ENCODE measurements around the gene LYRM4.
A peak's percentile ranks its signal among the peaks of the same experiment; 100 is the strongest.

Gene LYRM4

DNA sequence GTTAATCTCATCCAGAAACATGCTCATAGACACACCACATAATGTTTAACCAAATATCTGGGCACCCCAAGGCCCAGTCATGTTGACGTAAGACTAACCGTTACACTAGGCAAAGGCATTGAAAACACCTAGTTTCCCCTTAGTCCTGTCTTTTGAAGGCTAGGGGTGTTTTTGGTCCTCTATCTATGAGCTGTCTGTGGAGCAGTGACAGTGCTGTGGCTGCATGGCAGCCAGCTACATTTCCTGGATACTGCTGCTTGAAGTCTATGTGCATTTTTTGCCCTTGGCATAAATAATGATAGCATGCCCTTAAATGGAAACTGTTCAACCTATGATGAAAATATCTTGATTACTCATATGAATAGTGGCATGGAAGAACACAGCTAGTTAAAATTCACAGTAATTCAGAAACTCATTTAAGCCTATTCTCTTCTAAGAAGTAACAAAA is 19.2 kb upstream of the LYRM4 start:
- DNase-seq: no peak

DNA sequence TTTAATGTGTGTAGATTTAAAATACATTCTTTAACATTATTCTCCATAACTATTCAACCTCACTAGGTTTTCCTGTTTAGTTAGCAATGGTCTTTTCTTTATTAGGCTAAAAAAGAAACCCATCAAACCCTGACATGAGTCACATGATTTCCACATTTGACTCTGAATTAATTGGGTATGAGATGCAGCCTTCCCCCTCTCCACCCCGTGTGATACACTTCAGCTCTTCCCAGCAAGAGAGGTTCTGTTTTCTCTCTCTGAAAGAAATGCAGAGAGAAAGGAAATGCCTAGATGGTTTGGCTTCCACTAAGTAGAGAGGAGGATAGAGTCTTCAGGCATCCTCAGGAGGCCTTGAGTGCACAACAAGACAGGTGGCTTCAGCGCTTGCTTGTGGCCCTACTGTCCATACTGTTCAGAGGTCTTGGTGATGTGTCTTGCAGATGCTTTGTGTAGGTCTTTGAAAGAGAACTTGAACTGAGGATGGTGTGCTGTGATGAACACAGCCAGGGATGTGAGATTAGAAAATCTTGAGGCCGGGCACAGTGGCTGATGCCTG is 17.9 kb upstream of the LYRM4 start:
- no peak for DNase-seq

DNA sequence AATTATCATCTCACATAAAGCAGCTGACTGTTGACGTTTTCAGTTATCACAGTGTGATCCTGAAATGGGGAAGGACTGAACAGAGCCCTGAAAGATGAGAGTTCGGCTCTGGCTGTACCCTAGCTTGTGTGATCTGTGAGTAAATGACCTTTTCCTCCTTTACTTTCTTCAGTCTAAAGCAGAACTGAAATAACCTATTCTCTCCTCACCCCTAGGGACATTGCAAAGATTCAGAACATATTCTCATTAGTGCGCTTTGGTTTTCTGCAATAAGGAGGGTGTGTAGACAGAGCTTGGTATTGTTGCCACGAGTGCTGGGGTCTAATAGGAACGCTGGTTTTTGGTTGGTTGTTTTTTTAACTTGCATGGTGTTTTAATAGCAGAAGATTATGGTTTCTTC is 17.3 kb upstream of the LYRM4 start:
- DNase-seq: no peak

DNA sequence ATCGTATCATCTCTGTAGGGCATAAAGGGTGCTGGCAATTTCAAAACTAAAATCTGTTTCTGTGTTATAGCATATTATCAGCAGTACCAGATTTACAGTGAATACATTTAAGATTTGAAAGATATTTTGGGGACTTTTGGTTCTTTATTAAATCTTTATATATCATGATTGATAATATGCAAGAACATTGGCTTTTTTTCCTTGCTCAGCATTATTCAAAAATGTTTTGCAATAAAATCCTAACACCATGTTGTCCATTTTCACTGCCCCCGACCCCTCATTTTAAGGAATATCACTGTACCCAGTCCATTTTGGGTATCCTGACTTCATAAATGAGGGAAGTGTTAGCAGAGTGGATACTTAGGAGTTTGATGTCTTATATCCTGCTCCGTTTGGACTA is 16.8 kb upstream of the LYRM4 start:
- no peak for DNase-seq

DNA sequence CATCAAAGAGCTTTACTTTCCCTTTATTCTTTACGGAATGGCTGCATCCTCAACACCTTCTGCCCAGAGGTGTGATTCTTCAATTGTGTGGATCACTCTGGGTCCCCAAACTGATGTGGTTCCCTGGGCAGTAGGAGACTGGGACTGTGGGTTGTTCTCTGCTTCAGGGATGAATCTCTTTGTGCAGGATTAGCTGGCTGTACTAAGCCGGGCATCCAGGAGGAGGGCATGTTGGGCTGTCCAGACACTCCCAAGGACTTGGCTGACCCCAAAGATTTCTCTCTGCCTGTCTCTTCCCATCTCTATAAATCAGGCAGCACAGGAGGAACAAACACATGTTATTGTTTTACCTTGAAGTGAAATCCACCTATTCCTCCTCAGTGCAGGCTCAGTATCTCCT is 15.8 kb upstream of the LYRM4 start:
- DNase-seq: no peak

DNA sequence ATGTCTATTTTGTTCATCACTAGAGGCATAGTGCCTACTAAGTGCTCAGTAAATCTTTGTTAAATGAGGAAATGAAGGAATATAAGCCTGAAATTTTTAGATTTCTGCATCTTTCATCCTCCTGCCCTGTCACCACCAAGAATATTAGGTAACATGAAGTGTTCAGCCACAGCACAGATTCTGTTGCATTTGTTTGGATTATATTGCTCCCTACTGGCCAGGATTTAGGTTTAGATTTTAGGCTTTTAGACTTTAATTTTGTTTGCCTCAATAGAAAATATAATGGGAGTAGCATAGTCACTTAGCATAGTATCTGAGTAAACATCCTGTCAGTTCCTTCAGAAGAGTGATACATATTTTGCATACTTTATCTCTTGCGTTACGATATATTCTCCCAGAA is 14.7 kb upstream of the LYRM4 start:
- DNase-seq: no peak

DNA sequence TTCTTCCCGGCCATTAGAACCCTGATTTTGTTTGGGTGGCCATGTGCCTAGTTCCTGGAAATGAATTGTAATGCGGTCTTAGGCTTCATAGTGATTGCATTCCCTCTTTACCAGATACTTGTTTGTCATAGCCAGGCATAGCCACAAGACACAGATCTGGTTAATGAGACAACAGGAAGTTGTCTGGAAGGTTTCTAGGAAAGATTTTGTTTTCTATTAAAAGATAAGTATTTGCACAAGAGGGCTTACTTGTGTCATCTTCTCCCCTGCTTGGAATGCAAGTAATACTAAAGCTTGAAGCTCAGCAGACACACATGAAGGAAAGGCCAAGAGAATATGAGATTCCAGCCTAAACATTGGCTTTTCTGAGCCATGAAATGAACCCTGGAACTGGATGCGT is 13.5 kb upstream of the LYRM4 start:
- no peak for DNase-seq

DNA sequence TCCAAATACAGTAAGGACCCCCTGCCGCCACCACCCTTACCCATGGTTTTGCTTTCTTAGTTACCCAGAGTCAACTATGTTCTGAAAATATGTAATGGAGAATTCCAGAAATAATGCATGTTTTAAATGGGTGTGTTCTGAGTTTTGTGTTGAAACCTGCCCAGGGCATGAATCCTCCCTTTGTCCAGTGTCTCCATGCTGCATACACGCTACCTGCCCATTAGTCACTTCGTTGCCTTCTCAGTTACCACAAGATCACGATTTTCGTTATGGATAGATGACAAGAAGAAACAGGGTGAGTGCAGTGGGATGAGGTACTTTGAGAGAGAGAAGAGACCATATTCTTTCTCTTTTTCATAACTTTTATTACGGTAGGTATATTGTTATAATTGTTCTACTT is 11.2 kb upstream of the LYRM4 start:
- no peak for DNase-seq

DNA sequence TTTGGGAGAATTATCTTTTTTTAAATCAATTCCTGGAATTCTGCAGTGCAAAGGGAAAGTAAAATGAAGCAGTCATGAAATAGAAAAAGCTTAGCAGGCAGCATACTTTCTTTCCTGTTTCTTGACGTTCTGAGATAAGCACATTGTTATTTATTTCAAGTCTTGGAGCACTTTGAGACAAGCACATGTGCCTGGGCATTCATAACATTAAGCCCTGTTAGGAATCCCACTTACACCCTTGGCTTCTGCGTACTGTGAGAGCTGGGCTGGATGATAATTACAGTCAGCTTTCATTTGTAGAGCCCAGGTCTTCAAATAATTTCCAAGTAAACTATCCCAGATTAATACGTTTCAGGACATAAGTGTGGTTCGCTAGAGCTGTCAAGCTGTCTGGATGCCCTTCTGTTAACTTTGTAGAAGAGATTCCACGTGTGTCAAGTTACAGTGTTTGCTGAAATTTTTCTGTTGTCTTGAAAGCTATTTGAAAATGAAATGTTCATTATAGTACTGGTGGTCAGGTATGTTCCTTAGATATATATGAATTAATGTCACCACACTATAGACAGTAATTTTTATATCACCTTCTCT is 9.4 kb upstream of the LYRM4 start:
- no peak for DNase-seq

DNA sequence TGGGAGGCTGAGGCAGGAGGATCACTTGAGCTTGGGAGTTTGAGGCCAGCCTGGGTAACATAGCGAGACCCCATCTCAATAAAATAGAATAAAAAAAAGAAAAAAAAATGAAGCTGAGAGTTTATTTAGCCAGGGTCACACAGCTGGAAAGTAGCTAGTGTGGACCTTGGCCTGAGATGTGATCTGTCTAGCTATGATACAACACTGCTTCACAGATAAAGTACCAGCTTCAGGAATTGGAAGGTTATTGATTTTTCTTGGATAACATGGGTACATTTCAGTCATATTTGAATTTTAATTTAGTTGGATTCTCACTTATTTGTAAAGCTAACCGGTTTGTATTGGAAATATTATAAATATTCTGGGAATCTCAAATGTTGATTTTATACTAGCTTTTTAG is 5.7 kb upstream of the LYRM4 start:
- DNase-seq: no peak

DNA sequence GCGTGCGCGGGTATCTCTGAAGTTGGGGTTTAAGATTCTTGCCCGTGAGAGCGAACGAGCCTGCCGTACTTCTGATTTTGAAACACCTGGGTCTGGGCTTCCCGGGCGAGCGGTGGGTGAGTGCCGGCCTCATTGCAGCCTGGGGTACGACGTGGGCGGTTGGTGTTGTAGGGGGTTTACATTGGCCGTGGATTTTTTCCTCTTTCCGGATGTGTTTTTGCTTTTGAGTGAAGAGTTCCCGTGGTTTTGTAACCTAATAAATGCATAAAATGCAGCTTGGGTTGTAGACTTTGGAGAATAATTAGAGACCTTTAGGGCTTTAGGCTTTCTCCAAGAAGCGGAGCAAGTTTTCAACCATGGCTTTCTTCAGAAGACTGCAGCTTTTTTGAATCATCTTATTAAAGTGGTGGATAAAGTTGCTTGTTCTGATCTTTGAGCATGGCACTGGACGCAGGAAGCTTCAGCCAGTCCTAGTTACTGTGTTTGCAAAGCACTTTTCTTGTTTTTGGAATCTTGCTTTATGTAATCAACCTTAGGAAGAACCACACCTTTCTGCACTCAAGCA is 877 bp upstream of the LYRM4 start:
- DNase-seq: no peak

DNA sequence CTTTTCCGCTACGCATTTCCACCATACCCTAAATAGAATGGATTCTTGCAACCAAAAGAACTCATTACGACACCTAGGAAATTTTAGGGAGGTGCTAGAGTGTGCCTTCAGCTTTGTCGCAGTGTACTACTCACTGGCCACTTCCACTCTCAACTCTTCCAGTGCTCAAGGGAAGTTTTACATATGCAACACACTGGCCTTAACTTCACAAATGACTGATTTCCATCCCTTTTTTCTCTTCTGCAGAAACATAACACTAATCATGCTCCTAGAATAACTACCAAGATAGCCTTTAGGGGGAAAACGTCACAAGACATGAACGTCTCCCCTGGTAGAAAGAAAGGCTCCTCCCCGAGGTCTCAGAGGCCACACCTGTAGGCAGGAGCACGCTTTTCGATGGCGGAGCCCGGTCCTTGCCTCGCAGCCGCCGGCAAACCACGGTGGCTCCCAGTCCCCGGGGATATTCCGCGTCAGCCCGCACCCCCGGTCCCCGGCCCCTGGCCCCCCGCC is 584 bp downstream of the LYRM4 start:
- peak; percentile 83 for DNase-seq

DNA sequence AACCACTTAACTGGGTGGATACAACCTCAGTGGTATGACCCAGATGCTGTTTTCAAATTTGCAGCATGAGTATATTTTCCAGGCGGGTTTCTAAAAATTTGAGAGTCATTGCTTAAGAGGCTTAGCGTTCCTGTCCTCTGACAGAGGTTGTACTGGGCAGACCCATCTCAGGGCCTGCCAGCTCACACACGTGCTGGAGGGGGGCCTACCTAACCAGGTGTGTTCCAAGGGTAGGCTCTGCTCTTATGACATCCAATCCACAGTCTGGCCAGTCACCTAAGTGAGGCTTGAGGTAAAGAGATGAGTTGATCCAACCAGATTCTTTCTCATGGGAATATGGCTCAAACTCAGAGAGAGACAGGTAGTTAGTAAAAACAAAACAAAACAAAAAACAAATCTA is 1.3 kb downstream of the LYRM4 start:
- no peak for DNase-seq

DNA sequence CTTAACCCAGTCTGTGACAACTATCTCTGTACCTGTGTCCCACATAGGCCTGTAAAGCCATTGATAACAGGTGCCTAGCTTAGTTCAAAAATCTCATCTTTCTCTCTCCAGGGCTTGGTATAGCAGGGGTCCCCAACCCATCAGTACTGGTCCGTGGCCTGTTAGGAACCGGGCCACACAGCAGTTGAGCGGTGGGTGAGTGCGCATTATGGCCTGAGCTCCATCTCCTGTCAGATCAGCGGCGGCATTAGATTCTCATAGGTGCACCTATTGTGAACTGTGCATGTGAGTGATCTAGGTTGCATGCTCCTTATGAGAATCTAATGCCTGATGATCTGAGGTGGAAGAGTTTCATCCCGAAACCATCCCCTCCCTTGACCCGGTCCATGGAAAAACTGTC is 3.4 kb downstream of the LYRM4 start:
- no peak for DNase-seq

DNA sequence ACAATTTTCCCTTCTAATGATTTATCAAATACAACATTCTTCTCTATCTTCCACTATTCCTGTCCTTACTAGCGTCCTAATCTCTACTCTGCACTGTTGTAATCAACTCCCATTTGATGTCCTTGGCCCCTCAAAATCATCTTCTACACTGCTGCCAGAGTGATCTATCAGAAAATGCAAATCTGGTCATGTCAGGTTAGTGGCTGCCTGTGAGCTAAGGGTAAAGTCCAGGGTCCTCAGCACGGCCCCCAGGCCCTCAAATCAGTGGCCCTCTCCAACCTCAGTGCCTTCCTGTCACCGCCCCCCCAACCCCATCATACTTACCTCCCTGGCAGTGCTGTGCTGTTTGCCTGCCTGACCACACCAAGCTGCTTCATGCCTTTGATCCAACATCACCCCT is 3.8 kb downstream of the LYRM4 start:
- no peak for DNase-seq

DNA sequence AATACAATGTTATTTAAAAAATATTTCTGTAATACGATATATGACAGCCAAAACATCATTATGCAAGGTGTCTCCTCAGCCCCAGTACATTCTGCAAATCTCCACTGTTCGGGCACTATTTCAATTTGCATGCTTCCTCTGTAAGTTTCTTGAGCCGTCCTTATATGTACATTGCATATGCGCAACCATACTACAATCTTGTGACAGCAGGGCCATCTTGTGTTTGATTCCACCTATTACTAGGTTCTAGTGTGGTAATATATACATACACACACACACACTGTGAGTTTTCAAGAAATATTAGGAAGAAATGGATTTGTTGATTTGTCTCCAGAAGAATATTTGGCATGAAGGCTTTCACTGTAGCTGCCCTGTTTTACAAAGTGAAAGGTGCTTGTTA is 9.8 kb downstream of the LYRM4 start:
- no peak for DNase-seq

DNA sequence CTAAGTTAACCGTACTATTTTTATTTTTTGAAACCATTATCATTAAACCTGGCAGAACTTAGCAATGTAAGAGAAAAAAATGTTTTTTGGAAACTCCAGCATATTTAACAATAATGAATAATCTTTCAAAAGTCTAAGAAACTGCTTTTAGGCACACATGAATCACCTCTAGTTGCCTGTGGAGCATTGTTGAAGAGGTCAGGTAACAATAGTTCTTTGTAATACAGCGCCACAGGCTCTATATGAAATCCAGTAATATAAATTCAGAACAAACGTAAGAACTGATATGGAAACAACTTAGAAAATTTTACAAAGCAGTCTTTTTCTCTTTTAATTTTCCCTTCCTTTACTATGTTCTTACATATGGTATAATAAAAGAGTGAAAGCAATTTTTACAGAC is 10.3 kb downstream of the LYRM4 start:
- no peak for DNase-seq

DNA sequence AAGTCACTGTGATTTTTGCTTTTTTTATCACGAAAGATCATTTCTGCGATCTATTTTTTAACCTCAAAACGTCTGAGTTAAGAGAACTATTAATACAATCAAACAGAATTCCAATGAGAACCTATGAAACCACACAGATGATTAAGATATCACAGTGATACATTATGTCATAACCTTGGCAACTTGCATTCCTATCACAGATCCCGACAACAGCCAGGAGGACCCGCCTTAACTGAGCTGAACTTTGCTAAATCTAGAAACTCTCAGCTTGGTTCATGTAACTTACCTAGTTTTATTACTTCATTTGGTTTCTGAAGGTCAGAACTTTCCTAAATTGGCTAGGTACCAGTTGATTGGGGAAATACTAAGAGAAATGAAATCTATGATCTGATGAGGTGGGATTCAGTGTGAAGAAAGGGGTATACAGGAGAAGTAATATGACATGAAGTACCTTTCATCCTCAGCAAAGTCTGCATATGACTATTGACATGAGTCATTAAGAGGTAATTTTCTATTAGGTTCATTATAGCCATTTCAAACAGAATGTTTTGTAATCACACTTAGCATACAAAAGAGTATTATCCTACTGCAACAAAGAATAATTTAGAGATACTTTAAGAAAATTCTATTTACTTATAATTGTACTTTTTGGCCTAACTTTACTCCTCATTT is 11.2 kb downstream of the LYRM4 start:
- DNase-seq: no peak

DNA sequence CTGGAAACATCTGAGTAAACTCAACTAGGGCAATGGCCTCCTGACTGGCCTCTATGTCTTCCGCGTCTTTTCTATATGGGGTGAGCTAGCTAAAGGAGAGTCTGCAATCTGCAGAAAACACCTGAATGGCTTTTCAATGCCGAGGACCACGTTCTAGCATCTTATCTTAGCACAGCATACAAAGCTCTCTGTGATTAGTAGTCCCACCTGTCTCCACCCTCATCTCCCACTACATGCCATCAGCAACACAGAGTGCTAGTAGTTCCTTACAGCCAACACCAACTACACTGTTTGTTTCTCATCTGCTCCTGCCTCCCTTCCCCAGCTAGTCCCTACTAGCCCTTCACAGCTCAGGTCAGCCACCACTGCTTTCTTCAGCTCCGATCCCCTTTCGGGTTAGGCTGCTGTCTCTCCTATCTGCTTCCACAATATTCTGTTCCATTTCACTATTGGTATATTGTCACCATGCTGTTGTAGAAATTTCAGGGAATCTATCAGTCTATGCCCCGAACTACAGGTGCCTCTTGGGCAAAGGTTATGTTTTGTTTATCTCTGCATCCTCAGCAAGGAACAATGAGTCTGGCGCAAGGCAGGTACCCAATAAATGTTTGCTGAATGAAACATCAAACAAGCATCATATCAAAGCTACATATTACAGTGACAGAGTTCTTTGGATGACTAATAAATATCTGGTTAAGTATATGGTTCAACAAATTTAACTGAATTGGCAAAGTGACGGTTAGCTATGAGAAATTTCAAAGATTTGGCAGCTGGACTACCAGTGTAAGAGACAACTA is 12.2 kb downstream of the LYRM4 start:
- no peak for DNase-seq

DNA sequence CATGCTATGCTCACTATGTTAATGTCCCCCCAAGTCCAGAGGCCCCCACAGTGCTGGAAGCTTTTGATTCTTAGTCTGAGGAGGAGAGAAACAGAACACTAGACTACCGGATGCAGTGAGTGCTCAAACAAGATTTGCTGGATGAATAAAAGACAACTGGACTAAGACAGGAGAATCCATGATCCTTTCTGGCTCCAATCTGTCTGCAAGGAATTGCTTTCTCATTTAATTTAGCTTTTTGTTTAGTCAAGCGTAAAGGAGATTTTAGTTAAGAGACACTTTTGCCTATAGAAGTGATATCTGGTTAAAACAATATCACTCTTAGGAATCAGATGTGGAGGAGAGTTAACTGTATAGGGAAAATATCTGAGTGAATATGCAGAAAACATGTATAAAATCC is 13.5 kb downstream of the LYRM4 start:
- DNase-seq: no peak

DNA sequence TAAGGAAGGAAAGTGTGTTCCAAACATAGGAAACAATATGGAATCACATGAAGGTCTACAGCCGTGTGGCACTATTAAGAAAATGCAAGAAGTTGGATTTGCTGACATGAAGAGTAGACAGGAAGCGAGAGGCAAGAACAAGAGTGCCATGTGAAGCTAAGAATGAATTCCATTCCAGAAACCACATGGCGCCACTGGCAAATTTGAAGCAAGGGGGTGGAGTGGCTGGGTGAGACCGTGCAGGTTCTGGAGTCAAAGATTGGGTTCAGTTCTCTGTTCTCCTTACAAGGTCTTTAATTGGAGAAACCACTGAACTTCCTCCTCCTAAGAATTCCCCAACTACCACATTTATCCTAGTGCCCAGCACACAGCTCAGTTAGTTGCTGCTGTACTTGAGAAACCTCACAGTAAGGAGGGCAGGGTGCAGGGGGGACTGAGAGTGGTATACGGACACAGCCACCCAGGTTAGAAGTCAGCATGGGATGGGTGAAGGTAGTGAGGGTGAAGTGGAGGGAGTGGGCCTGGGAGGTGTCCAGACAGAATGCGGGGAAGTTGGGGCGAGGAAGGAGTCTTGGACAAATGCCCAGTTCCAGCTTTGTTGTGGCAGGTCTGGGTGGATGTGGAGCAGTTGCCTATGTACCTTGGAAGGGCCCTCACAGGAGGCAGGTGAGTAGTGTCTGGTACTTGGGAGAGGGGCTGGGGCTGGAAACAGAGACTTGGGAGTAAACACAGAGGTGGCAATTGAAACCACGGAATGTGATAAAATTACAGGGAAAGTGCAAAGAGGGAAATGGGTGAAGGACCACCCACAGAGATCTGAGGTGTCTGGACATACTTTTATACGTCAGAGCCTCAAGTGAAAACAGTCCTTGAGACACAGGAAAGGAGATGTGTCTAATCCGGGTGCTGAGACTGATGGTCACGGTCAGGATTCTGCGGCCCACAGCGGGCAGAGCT is 14.3 kb downstream of the LYRM4 start:
- DNase-seq: no peak

DNA sequence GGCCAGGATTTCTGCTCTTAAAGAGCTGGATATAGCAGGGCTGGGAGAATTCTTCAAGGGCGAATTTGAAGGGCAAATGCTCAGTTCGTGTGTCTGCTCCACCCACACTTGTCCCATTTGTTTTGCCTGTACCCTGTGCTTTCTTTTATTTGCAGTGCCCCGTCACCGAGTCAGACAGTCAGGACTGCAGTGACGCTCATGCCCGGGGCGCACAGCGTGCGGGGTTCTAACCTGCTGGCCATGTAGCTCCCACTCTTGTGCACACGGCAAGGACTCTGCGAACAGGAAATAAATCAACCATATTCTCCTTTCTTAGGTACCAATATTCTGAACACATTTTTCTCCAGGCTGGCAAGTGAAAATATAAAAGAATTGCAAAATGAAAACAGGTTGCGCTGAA is 17.7 kb downstream of the LYRM4 start:
- DNase-seq: no peak
